Activated CD4-positive, CD25-positive, alpha-beta regulatory T cell treated with anti-CD3 and anti-CD28 coated beads, Interleukin-2, amount 50 U/mL, for 16 hours (primary cell): Measurements from ENCODE around the gene NRXN3.

ENCODE experiments used
- DNase-seq: peaks from one replicate; pipeline ENCODE4 v3.0.0-alpha.2; 2020; ENCODE audit warnings: low read depth, low spot score

The NRXN3 gene

DNA sequence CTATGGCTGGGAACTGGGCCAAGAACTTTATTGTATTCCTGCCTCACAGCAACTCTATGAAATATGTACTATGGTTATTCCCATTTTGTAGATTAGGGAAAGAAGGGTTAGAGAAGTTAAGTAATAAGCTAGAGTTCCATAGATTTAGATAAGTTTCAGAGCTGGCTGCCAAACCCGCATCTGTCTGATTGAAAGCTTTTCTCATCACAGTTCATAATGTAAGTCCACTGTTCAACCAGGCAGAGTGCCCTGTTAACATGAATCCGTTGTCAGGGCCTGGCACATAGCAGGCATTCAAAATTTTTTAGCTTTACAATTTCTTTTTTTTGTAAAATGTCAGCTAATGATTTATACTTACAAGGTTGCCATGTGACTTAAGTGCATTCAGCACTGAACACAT is 467.3 kb downstream of the NRXN3 start:
- DNase-seq: no peak

DNA sequence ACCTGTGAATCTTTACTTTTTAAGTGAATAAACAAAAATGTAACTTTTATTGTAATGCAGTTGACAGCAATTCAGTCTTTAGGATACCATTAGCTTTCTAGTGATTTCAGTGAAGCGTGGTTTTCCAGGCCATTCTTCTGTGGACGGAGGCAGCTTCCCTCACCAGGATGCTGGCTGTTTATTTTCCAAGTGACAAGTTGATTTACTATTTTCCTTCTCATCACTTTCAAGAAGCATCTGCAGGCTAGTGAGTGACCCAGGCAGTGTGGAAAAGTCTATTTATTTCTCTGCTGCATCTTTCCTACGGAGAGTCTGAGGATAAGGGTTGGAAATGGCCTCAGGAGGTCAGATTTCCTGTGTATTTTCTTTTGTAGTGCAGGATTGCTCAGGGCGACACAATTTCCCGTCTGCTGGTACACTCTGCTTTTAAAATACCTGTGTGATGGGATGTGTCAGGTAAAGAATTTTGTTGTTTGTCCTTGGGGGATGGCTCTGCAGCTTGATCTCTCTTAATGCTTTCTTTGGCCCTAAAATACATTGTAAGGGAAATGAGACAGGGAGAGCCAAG is 467.8 kb downstream of the NRXN3 start:
- no peak for DNase-seq

DNA sequence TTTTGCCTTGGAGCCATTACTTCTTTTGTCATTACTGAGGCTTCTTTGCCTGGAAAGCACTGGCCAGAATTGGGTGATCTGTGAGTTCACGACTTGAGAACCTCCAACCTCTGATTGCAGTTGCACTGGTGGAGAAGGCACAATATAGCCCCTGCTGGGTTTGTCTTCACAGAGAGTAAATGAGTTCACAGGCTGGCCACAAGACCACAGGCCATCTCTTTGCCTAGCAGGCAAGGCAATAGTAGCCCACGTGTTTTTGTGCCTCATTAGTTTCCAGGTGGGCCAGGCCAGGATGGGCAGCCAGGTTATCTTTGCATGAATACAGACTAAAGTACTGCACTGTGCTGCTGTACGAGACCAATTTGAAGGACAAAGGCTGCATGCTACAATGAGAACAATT is 468.8 kb downstream of the NRXN3 start:
- DNase-seq: no peak

DNA sequence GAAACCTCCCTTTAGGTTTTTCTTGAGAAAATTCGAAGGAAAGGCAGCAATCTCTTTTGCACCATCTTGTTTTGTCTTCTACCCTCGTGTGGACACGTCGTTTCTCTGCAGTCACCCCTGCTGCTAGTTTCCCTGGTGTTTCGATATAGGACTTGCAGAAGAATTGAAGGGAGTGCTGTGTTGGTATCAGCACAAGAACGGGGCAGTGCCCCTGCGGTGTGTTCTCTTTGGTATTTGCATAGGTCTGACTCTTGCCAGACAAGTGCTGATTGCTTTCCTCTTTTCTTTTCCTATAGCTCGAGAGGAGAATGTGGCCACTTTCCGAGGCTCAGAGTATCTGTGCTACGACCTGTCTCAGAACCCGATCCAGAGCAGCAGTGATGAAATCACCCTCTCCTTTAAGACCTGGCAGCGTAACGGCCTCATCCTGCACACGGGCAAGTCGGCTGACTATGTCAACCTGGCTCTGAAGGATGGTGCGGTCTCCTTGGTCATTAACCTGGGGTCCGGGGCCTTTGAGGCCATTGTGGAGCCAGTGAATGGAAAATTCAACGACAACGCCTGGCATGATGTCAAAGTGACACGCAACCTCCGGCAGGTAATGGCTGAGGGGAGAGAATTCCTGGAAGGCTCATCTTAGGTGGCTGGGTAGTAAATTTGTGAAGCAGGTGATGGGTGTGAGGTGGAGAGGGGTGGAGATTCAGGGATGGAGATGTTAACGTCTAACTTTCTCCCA is 474.8 kb downstream of the NRXN3 start:
- DNase-seq: no peak

DNA sequence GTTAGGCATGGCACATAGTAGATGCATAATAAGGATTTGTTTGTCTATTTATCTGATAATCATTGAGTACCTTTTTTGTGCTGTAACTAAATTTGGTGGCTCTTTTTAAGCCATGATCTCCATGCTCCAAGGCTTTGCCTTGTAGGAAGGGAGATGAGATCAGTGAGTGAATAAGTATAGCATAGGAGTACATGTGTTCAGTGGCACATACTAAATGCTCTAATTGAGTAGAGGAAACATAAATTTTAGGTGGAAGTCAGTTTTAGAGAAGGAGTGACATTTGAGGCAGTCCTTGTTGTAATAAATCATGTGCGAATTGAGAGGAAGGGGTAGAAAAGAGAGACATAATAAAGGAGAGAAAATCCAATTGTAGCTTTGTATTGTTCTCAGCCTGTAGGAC is 482.6 kb downstream of the NRXN3 start:
- DNase-seq: no peak

DNA sequence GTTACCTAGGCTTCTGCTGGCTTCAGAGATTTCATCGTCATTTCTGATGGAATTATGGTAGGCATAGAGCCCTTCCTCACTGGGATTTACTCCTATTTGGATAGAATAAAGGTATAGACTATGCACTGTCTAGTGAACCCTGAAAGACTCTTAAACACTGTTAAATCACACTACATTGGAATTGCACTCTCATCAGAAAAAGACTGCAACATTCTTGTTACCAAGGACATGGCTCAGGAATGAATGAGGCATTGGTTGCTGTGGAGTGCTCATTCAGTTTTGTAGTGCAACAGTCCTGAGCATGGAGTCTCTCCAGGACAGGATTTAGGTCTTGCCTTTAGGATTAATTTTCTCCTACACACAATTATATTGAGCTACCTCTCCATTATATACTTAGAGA is 483.0 kb downstream of the NRXN3 start:
- DNase-seq: no peak

DNA sequence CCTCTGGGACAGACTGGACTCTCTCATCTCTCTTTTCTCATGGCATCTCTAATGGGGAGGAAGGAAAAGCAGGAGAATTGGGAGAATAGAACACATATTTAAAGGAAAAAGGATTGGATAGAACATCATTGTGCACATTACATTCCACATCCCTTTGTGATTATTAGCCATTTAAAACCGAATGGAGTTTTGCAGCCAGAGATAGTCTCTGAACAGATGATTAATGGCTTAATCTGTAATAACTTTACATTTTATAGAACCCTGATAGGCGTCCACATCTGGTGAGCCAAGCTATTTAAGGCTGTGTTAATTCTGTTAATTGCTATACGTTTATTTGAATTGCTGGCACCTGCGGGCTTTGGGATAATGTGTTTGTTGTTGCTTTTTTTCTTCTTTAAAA is 487.3 kb downstream of the NRXN3 start:
- no peak for DNase-seq

DNA sequence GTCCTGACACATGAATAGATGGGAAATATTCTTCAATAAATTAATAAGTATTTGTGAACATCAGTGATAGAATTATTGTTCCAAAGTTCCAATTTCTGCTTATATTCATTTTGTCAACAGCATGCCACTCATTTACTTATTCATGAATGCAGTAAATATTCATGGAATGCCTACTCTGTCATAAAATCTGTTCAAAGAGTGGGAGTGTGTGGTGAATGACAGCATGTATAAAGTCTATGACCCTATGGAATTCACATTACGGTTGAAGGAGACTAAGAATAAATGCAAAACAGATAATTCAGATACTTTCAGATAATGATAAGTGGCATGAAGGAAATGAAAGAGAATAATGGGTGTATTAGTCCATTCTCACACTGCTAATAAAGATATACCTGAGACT is 494.7 kb downstream of the NRXN3 start:
- no peak for DNase-seq

DNA sequence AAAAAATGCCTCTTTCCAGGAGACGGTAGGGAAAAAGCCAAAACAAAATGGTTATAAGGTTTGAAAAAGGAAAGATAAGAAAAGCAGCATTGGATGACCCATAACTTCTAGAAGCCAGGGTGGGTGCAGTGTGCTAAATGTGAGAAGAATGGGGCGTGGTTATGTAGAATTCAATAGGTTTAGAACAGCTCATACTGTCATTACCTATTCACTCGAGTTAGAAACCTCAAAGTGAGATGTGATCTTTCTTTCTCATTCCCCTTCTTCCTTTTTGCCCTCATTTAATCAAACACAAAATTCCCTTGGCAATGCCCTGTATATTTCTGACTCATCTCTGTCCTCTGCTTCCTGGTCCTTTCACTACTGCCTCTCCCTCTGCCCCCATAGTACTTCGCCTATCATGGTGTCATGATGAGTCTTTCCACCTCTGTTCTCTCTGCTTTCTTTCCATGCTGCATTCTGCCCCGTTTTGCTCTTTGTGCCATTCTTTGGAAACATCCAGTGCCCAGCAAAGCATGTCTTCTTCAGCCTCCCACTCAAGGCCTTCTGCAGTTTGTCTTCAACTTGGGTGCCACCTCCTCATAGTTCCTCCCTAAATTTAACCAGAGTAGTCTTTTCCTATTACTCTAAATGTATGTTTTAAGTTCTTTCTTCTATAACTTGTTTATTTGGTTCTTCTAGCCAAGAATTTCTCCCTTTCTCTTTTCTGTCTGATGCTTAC is 496.3 kb downstream of the NRXN3 start:
- DNase-seq: no peak

DNA sequence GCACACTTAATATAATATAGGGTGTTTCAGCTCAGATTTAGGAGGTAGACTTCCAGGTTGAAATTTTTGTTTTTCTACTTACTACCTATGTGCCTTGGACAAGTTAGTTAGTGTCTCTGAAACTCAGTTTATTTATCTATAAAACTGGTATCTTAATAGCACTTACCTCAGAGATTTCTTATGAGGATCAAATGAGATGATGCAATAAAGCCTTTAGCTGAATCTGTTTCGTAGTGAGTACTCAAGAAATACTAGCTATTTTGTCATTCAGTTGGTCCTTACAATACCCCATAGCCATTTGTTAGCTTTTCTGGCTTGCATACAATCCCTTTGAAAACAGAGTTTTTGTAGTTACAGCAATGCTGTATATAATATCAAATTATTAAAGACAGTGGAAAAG is 497.0 kb downstream of the NRXN3 start:
- no peak for DNase-seq

DNA sequence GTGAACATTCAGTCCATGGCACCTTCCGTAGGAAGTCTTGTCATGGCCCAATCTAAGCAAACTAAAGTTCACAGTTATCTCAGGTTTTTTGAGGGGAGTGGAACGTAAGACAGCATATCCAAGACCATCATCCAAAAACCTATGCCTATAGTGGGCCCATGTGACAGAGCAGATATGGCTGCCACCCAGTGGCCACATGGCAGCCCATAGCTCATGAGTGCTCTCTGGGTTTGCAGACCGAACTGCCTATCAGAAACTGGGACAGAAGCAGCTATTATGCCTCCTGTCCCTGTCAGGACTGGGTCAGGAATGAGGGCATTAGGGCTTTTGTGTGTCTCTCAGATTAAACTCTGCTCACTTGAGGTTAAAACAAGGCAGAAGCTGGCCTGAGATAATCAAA is 503.7 kb downstream of the NRXN3 start:
- no peak for DNase-seq

DNA sequence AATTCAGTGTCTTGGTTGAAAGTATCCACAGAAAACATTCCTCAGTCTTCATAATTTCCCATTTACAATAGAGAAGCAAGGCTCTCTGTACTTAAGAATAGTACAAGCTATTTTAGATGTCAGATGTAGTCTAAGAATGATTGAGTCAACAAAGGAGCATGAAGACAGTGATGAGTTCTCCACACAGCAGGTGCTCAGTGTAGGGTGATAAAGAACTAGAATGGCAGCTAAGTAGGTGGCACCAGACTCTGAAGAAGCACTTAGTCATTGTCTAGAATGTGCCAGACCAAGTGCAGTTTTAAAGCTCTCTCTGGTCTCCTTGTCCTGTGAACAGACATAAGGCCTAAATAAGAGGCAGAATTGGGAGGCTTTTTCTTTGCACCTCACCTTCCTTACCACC is 504.6 kb downstream of the NRXN3 start:
- no peak for DNase-seq

DNA sequence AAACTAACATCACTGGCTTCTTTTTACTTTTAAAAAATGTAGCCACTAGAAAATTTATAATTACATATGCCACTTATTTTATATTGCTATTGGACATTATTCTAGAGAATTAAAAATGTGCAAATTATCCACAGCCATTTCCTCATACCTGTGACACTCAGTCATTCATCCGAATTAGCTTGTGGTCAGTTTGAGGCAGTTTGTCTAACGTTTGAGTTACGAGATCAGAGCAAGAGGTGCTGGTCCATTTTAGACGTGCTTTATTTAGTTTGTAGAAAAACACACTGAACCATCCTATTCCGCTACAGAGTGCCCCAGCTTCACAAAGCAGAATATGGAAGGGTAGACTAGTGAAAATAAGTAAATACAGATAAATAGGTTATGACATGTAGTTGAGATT is 513.0 kb downstream of the NRXN3 start:
- no peak for DNase-seq

DNA sequence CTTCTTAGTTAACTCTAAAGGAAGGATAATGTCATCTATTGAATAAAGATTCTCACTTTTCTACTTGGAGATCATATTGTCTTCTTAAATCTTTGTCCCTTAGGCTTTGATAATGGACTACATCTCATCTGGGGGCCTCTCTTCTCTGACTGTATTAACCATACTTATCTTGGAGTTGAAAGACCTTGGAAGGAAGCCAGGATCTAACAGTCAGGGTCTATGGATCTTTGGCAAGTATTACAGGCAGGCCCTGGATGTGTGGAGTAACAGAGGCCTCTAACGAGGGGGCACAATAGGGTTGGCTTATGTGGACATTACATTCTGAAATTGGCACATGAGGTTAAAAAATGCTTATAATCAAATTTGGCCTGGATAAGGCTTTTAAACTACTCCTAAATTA is 513.8 kb downstream of the NRXN3 start:
- DNase-seq: no peak

DNA sequence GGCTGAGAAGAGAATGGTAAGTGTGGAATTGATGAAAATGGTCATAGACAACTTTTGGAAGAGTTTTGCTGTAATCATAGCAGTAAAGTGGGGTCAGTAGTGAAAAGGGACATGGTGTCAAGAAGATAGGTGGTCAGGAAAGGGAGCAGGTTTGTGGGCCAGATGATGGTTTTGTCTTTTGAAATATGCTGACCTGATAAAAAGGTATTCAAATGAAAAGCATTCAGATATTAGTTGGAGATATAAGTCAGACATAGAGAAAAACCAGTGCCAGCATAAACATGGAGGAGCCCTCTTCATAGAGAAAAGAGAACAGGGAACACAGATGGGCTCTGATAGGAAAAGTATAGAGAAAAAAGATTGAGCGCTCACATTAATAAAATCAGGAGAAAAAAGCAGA is 518.3 kb downstream of the NRXN3 start:
- no peak for DNase-seq

DNA sequence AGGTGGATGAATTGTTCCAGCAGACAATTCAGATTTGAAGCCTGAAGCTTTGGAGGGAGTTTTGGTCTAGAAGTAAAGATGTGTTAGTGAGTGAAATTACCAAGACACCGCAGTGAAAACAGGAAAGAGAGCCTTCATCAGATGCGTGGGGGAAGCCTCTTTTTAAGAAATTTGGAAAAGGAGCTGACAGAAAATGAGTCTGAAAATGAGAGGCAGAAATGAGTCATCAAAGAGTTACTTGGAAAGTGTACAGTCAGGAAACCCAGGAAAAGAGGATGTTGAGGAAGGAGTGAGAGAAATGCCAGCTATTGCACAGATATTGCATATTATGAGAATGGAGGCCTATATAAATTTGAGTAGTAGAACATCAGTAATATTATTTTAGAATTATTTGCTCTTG is 520.7 kb downstream of the NRXN3 start:
- DNase-seq: no peak

DNA sequence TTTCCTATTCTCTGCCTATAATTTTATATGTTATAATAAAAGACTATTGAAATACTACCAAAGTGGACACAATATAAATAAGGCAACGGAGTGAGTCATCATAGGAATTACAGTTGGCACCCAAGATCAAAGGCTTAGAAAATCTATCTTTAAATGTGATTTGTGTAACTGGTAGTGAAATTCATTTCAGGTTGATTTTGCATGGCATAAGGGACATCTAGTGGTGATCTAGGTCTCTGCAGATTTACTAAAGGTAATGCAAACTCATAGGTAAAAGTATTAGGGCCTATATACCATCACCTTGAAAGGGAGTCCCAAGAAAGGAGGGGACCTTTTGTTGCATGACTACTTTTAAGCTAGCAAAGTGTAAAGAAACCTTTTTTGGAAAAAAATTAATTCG is 527.2 kb downstream of the NRXN3 start:
- DNase-seq: no peak

DNA sequence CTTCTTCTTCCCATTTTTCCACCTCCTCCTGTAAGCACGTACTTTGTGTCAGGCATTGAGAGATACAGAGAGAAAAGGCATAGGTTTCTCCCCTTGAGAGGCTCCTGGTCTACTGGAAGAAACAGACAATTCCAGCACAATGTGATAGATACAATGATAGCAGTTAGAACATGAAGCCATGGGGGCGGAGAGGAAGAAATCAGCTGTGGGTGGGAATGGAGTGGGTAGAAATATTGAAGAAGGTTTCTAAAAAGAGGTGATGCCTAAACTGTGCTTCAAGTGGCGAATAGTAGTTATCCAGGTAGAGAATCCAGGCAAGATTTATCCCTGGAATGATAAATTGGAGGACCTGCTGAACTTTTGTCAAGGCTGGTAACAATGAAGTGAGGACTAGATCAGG is 528.8 kb downstream of the NRXN3 start:
- DNase-seq: no peak

DNA sequence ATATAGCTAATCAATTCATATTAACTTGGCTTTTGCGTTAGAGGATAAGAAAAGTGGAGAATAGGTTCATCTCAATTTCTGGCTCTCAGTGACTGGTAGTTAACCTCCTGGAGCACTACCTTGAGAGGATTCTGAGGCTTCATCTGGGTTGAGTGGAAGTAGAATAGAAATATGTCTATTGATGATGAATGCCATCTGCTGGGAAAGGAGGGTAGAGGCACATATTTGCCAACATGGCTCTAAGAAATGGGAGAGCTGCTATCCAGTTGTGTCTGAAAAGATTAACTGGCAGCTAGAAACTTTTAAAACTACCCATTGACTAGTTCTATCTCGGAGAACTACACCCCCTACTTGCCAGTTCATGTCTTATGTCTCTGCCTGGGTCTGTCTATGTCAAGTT is 530.1 kb downstream of the NRXN3 start:
- DNase-seq: no peak

DNA sequence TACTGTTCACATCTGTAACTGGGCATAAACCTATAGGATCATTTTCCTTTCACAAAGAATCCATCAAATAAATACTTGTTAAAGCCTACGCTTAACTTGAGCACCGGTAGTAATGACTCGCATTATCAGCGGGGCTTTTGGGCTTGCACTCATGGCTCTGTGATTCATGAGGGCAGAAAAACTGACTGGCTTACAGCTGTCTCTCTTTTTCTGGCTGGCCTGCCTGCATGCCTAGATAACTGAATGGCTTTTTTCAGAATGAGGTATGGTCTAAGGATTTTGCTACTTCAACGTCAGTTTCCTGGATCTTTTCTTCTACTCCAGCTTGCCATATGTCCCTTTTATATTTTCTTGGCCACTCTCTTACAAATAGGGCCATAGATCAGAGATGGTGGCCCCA is 531.1 kb downstream of the NRXN3 start:
- no peak for DNase-seq

DNA sequence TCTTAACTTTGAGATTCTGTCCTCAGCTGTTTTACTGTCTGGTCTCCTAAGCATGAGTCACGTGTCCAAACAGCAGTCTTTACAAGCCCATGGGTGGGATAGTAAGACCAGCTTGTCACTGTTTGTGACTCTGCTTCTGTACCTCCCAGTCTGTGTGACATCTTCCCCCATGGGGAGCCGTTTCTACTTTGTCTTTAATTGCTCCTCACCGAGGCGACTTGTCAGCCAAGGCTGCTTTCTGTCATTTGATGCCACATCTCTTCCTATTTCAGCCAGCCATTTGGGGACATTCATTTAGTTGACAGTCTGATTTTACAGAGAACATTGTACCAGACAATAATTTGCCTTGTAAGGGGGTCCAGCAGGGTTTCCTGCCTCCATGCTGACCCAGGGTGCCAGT is 534.8 kb downstream of the NRXN3 start:
- no peak for DNase-seq

DNA sequence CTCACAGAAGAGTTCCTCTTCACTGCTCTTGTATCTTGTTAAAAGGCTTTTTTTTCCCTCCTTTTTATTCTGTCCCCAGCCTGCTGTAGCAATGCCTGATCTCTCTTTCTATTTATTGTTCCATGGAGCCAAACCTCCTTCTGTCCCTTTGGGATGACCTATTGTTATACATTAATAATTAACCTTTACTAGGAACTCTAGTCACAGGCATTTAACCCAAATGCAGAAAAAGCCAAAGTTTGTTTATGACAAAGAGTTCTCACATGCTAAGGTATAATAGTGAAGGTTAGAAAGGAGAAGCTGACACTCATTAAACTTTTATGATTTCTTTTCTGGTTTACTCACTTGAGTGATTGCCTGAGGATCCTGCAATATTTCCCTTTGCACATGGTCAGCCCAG is 535.8 kb downstream of the NRXN3 start:
- no peak for DNase-seq
